Left ventricle myocardium superior (tissue), 1 donor: ENCODE measurements around the gene DIO3. TPM values are rescaled to one million over a fixed set of nuclear protein-coding genes. Genes with fewer than 3 reads are reported as not detected.
"Not testable (repeated sequence)": the region's sequence is repeated elsewhere in the genome, so short reads cannot be mapped to it uniquely, and the experiment has no call there.

ENCODE experiments used
- ATAC-seq: fragments of 200-7000 bp; cut with Tn5 transposase; one replicate; pipeline ENCODE4 v1.9.1; 2020; ENCODE audit warnings: mild to moderate bottlenecking, moderate library complexity
- DNase-seq: peaks from one replicate; pipeline ENCODE4 v3.0.0-alpha.2; 2020
- intact Hi-C: fragments of 100-400 bp; cut with micrococcal nuclease; formaldehyde crosslinking; loops from one replicate; pipeline ENCODE4 v1.11.0; 2022
- total RNA-seq: library from RNA; stranded (reverse); fragmentation: NEBNext Ultra II Directional; extraction: Animal tissue kit (Norgen Biotek cat#: 25700); gene quantifications from one replicate; pipeline ENCODE4 v1.2.1, GENCODE V29; 2021
- donor health status: DM: no; HTN: yes; CAD: no; lungs with severe emphysema.

DIO3 gene
- total RNA-seq, 1 donor from 2014 or later = 0.15 TPM

DNA sequence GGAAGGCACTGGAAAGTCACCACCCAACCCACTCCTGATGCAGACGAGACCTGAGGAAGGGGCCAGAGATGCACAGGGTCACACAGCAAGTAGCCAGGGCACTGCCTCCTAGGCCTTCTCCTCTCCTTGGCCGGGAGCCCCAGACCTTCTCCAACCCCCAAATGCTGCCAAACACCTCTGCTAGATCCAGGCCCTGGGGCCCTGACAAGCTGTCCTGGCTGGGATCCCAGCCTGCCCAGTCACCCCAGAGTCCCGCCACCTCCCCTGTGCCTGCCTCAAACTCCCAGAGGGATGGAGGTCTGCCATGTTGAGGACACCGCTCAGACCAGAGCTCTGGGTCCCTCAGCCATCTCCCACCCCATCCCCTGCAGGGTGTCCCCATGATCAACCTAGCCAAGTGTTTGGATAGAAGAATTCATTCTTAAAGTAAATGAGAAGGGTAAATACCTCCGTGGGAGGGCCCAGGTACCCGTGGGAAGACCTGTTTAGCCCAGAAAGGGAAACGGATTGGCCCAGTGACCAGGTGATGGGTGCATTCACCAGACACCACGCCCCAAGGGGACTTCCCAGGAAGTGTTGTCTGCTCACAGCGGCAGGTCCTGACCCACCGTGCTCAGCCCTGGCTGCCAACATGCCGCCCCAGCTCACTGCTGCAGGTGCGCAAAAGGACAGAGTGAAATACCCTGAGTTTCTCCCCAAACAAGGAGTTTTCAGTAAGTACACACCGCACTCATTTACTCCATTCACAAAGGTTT lies 4.6 kb upstream of the DIO3 start:
- no peak for DNase-seq
- ATAC-seq = no peak
- intact Hi-C loops = no loop called here

GRCh38 chr14:101557321-101557695 lies 4.0 kb upstream of the DIO3 start:
- intact Hi-C loops = no loop called here
- DNase-seq = no peak

DNA sequence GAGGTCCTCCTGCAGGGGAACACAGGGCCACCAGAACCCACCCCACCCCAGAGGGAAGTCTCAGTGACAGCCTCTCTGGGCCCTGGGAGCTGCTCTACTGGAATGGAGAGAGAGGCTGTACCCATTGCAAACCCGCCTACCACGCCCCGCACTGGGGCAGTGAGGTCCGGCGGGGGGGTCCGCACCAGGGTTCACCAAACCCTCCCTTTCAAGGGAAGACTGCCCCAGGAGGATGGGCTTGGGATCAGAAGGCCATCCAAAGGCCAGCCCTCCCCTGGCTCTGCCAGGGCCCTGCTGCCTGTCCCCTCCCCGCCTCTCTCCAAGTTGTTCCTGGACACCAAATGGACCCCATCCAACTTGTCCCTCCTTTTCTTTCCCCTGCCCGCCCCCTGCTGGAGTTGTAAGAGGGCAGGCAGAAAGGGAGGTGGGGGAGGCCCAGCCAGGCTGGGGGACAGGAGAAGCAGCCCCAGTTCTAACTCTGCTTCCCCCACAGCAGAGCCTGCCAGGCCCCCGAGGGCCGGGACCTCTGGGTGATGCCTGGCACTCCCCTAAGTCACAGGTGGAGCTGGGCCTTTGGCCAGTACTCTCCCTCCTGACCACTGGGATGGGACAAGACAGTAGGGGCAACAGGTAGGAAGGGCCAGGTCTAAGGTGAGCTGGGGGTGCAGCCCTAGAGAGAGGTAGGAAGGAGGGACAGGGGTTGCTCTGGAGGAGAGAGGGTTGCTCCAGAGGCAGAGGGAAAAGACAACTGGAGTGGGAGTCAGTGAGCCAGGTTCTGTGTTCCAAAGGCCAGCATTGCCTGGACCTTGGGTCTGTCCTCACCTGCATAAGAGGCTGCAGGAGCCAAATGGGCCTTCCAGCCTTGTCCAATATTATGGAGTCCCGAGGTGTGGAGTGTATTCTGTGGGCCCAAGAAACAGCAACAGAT lies 3.2 kb upstream of the DIO3 start:
- DNase-seq (no peak), ATAC-seq (no peak)
- intact Hi-C loops = no loop called here

More at GRCh38 chr14:101557321-101557695, 4.0 kb upstream of the DIO3 start:
- no peak for ATAC-seq

DNA sequence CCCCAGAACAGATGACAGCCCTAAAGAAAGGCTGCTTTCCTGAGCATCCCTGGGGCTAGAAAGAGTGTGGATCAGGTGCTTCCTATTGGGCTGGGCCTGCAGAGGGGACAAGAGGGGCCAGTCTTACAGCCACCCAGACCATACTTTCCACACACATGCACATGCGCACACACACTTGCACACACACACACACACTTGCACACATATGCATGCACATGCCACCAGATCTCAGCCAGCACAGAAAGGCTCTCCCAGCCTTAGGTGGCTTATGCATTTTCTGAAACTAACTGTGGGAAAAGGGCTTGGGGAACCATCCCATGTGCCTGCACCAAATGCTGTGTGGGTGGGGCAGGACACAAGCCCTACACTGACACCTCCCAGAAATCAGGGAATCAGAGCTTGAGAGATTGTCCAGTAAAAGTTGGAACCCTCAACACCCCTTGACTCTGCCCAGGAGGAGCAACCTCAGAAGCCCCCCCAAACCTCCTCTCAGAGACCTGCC lies 2.5 kb upstream of the DIO3 start:
- intact Hi-C loops = no loop called here
- DNase-seq (no peak), ATAC-seq (no peak)

DNA sequence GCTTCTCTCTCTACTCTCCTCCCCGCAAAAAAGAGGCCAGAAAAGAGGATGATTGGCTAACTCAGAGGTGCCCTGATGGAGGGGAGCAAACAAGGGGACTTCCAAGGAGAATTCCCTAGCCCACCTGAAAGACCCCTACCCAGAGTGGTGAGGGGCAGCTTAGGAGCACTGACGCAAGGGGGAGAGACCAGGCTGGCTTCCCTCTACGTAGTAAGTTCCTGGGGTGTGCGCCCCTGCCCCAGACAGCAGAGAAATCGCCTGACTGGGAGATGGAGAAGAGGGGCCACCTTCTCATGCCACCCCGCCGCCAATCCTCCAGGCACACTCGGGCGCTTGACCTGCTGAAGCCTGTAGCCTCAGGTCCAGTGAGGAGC lies 2.1 kb upstream of the DIO3 start:
- intact Hi-C loops = no loop called here
- no peak for DNase-seq
- ATAC-seq = no peak

- peak; percentile 91 for ATAC-seq
- DNase-seq = peak; percentile 64
- intact Hi-C loops = no loop called here
Observed at GRCh38 chr14:101559624-101560533, 1.4 kb upstream of the DIO3 start.

DNA sequence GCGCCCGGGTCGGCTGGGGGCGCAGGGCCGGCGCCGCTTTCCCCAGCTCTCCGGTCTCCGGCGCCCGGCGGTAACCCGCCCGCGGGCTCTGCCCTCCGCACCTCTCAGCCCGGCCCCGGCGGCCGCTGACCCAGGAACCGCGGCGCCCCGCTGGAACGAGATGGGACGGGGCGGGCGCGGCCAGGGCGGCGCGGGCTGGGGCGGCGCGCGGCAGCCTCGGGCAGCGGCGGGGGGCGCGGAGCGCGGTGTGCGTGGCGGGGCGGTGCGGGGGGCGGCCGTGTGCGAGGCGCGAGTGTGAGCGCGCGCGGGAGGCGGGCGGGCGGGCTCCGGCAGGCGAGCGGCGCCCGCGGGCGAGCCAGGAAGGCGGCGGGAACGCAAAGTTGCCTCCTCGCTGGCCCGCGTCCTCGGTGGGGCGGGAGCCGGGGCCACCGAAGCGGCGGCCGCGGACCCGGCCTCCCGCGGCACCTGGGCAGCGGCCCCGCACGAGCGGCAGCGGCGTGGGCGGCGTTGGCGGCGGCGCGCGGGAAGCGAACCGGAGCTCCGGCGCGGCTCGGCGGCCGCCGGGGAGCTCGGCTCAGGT lies 671 bp upstream of the DIO3 start:
- ATAC-seq = no peak
- DNase-seq = no peak

DNA sequence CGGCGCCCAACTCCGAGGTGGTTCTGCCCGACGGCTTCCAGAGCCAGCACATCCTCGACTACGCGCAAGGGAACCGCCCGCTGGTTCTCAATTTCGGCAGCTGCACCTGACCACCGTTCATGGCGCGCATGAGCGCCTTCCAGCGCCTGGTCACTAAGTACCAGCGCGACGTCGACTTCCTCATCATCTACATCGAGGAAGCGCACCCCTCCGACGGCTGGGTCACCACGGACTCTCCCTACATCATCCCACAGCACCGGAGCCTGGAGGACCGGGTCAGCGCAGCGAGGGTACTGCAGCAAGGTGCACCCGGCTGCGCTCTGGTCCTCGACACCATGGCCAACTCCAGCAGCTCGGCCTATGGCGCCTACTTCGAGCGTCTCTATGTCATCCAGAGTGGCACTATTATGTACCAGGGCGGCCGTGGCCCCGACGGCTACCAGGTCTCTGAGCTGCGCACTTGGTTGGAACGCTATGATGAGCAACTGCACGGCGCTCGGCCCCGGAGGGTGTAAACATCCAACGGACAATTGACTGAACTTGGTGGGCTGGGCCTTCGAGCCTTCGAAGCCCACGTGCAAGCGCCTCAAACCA lies 699 bp downstream of the DIO3 start:
- DNase-seq (no peak), ATAC-seq (no peak)
- intact Hi-C loops = no loop called here

More for the DNA sequence above, 671 bp upstream of the DIO3 start:
- intact Hi-C loops = no loop called here

- no peak for ATAC-seq
- intact Hi-C loops = no loop called here
- no peak for DNase-seq
Observed at GRCh38 chr14:101562659-101563351, 1.5 kb downstream of the DIO3 start.

GRCh38 chr14:101563352-101563653 lies 2.0 kb downstream of the DIO3 start:
- ATAC-seq = no peak
- intact Hi-C loops = no loop called here
- DNase-seq = no peak

- no peak for DNase-seq
- intact Hi-C loops = no loop called here
- ATAC-seq = no peak
Observed at GRCh38 chr14:101563654-101564443, 2.6 kb downstream of the DIO3 start.

- intact Hi-C loops = no loop called here
- DNase-seq (no peak), ATAC-seq (no peak)
Observed at GRCh38 chr14:101564444-101564776, 3.1 kb downstream of the DIO3 start.

- peak; percentile 21 for ATAC-seq
- no peak for DNase-seq
- intact Hi-C loops = no loop called here
Observed at GRCh38 chr14:101564819-101565698, 3.8 kb downstream of the DIO3 start.

DNA sequence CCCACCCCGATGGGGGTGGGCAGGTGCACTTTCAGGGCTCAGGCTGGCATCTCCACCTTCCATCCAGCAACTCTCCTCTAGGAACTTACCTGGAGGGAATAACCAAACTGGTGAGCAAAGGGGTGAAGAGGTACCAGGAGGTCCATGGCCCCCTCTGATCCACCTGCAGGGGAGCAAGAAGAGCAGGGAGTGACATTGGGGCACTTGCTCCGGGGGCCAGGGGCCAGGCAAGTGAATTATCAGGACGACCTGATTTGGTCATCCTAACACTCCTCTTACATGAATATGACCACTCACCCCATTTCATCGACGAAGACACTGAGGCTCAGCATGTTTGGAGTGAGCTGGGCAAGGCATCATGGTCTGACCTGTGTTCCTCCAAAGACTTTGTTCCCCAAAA lies 6.0 kb downstream of the DIO3 start:
- ATAC-seq (no peak), DNase-seq (no peak)
- intact Hi-C loops = no loop called here

DNA sequence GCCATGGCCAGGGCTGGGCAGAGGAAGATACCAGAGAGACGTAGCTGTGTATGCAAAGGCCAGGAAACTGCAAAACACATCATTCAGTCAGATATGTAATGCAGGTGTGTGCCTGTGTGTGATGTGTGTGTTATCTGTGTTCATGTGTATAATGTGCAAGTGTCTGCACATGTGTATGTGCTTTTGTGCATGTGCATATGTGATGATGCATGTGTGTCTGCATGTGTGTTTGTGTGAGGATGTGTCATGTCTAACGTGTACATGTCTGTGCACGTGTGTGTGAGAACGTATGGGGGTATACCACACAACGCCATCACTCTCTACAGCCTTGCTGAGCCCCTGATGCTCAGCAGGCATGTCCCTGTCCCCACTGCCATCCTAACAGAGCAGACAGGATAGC lies 9.7 kb downstream of the DIO3 start:
- intact Hi-C loops = no loop called here
- no peak for DNase-seq
- ATAC-seq = no peak

GRCh38 chr14:101572526-101572925 lies 11.2 kb downstream of the DIO3 start:
- DNase-seq, intact Hi-C loops, ATAC-seq: not testable (repeated sequence)

DNA sequence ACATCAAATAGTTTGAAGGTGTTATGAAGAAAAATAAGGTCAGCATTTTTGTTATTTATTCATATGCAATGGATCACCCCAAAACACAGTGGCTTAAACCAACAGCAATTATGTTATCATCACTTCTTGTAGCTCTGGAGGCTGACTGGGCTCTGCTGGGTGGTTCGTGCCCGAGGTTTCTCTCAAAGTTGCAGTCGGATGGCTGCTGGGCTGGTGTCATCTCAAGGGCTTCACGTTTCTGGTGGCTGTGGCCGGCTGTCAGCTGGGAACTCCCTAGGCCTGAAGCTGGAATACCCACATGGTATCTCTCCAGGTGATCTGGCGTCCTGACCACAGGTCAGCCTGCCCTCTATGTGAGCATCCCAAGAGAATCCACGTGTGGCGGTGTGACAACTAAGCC lies 12.0 kb downstream of the DIO3 start:
- intact Hi-C loops = no loop called here
- ATAC-seq (no peak), DNase-seq (no peak)
